Parathyroid adenoma (tissue), 2 donors: Measurements from ENCODE around the gene POC1A.

Experiments
- H2AFZ ChIP-seq: fragments of 300-600 bp; sonication (generic); one replicate; pipeline ENCODE4 v1.7.0; 2017; ENCODE audit warnings: antibody characterized with exemption, mild to moderate bottlenecking
- H3K27ac ChIP-seq: fragments of 300-600 bp; sonication (generic); one replicate; pipeline ENCODE4 v1.7.0; 2017
- H3K27me3 ChIP-seq: fragments of 300-600 bp; sonication (generic); one replicate; pipeline ENCODE4 v1.7.0; 2017; ENCODE audit warnings: low read length; ENCODE audit not compliant: control insufficient read depth, insufficient read depth
- H3K36me3 ChIP-seq: fragments of 300-600 bp; sonication (generic); one replicate; pipeline ENCODE4 v1.7.0; 2017; ENCODE audit warnings: low read length; ENCODE audit not compliant: control insufficient read depth, insufficient read depth
- H3K4me1 ChIP-seq: fragments of 300-600 bp; sonication (generic); one replicate; pipeline ENCODE4 v1.7.0; 2017; ENCODE audit warnings: control low read depth
- H3K4me2 ChIP-seq: fragments of 300-600 bp; sonication (generic); one replicate; pipeline ENCODE4 v1.7.0; 2017; ENCODE audit warnings: low read length
- H3K4me3 ChIP-seq: fragments of 300-600 bp; sonication (generic); one replicate; pipeline ENCODE4 v1.7.0; 2017; ENCODE audit warnings: low read depth, low read length
- H3K79me2 ChIP-seq: fragments of 300-600 bp; sonication (generic); one replicate; pipeline ENCODE4 v1.7.0; 2017; ENCODE audit warnings: control low read depth
- H3K9ac ChIP-seq: fragments of 300-600 bp; sonication (generic); one replicate; pipeline ENCODE4 v1.7.0; 2017; ENCODE audit warnings: mild to moderate bottlenecking
- H3K9me3 ChIP-seq: fragments of 300-600 bp; sonication (generic); one replicate; pipeline ENCODE4 v1.7.0; 2017; ENCODE audit warnings: low read length; ENCODE audit not compliant: control insufficient read depth
- CTCF ChIP-seq: fragments of 300-600 bp; sonication (generic); IDR thresholded peaks from one replicate; pipeline ENCODE4 v1.7.0; 2017; ENCODE audit warnings: antibody characterized with exemption, mild to moderate bottlenecking
- donor health status: primary hyperparathyroidism.

Gene POC1A

GRCh38 chr3:52145736-52146110 is 8.5 kb downstream of the POC1A start:
- H2AFZ ChIP-seq: no peak overlapping the region
- H3K36me3 ChIP-seq: no peaks in the 10 kb centered on the region
- no peaks in the 10 kb centered on the region for H3K9me3 ChIP-seq
- H3K4me3 ChIP-seq: no peak overlapping the region
- H3K79me2 ChIP-seq: peaks cover 6% of the 10 kb centered on the region
- no peak overlapping the region for H3K27ac ChIP-seq
- no peak overlapping the region for H3K9ac ChIP-seq
- no peaks in the 10 kb centered on the region for H3K27me3 ChIP-seq
- no peak overlapping the region for H3K4me2 ChIP-seq
- no peak for TF ChIP-seq CTCF
- H3K4me1 ChIP-seq: peaks cover 3% of the 10 kb centered on the region

GRCh38 chr3:52144796-52145735 is 9.2 kb downstream of the POC1A start:
- no peak overlapping the region for H3K4me2 ChIP-seq
- no peak overlapping the region for H2AFZ ChIP-seq
- H3K79me2 ChIP-seq: peaks cover 6% of the 10 kb centered on the region
- no peak overlapping the region for H3K4me3 ChIP-seq
- no peaks in the 10 kb centered on the region for H3K27me3 ChIP-seq
- H3K9me3 ChIP-seq: no peaks in the 10 kb centered on the region
- H3K4me1 ChIP-seq: peaks cover 3% of the 10 kb centered on the region
- no peak overlapping the region for H3K27ac ChIP-seq
- H3K9ac ChIP-seq: no peak overlapping the region
- H3K36me3 ChIP-seq: no peaks in the 10 kb centered on the region
- no peak for TF ChIP-seq CTCF

GRCh38 chr3:52144034-52144795 is 10.0 kb downstream of the POC1A start:
- no peak overlapping the region for H3K27ac ChIP-seq
- no peaks in the 10 kb centered on the region for H3K27me3 ChIP-seq
- H3K9me3 ChIP-seq: no peaks in the 10 kb centered on the region
- H3K4me1 ChIP-seq: peaks cover 3% of the 10 kb centered on the region
- H3K9ac ChIP-seq: no peak overlapping the region
- H2AFZ ChIP-seq: peak overlapping the region; percentile 58
- H3K36me3 ChIP-seq: no peaks in the 10 kb centered on the region
- H3K4me2 ChIP-seq: peak overlapping the region; percentile 20
- H3K4me3 ChIP-seq: no peak overlapping the region
- peak; percentile 96 for TF ChIP-seq CTCF
- H3K79me2 ChIP-seq: peaks cover 6% of the 10 kb centered on the region

GRCh38 chr3:52143616-52144015 is 10.6 kb downstream of the POC1A start:
- Histone ChIP-seq H3K9me3 (no peaks in the 10 kb centered on the region), H3K27me3 (no peaks in the 10 kb centered on the region), H3K36me3 (no peaks in the 10 kb centered on the region), H2AFZ (no peak overlapping the region), H3K4me2 (no peak overlapping the region), H3K27ac (no peak overlapping the region), H3K4me1 (peaks cover 3% of the 10 kb centered on the region), H3K79me2 (peaks cover 6% of the 10 kb centered on the region), H3K4me3 (no peak overlapping the region), H3K9ac (no peak overlapping the region)
- TF ChIP-seq CTCF: no peak
